SK-N-SH (cell line): ENCODE measurements around the gene ASCC3. TPM values are rescaled to one million over a fixed set of nuclear protein-coding genes. Genes with fewer than 3 reads are reported as not detected.

Experiments
- CTCF ChIA-PET: fragments of 300-600, 350-600 bp; formaldehyde crosslinking; extraction: SDS; loops from one replicate; lab custom pipeline; 2021; lab: Yijun Ruan, JAX
- POLR2A ChIA-PET: fragments of 350-600 bp; sonication (Branson Sonifier 250); formaldehyde crosslinking; extraction: SDS; loops from one replicate; lab custom pipeline; 2020; ENCODE audit warnings: antibody characterized with exemption, inconsistent platforms; lab: Yijun Ruan, JAX
- DNase-seq: peaks from one replicate; pipeline ENCODE4 v3.0.0; 2012
- H2AFZ ChIP-seq: fragments of 200-600 bp; sonication (generic); 2 replicates; pipeline ENCODE4 v1.8.1; 2016; ENCODE audit warnings: antibody characterized with exemption, mild to moderate bottlenecking, low read depth
- H3F3A ChIP-seq: fragments of 200-600 bp; sonication (generic); replicated peaks from 2 replicates; pipeline ENCODE3; 2016; ENCODE audit warnings: antibody characterized with exemption, mild to moderate bottlenecking; ENCODE audit not compliant: insufficient read depth
- H3K27ac ChIP-seq, 2 experiments: fragments of 200-500 bp in 1 of 2; fragments of 200-600 bp in 1 of 2; sonication (Bioruptor generic) in 1 of 2; sonication (generic), shearing (Covaris generic) in 1 of 2; 2 replicates each; pipeline versions ENCODE4 v1.5.1 to v1.6.1; 2014 to 2016; ENCODE audit warnings: low read depth in 2 of 2, inconsistent platforms in 1 of 2, low read length in 1 of 2, mild to moderate bottlenecking in 1 of 2, mixed read lengths in 1 of 2
- H3K27me3 ChIP-seq: fragments of 200-600 bp; sonication (generic), shearing (Covaris generic); 2 replicates; pipeline ENCODE4 v1.6.1; 2016; ENCODE audit warnings: mixed run types; ENCODE audit not compliant: insufficient read depth
- H3K36me3 ChIP-seq, 2 experiments: fragments of 200-500 bp in 1 of 2; fragments of 200-600 bp in 1 of 2; sonication (Bioruptor generic) in 1 of 2; sonication (generic) in 1 of 2; replicated peaks in 1 of 2; 2 replicates each; pipeline versions ENCODE3 to v1.5.1; 2014 to 2016; ENCODE audit warnings: low read length in 1 of 2, mild to moderate bottlenecking in 1 of 2; ENCODE audit not compliant: insufficient read depth in 2 of 2, control insufficient read depth in 1 of 2
- H3K4me1 ChIP-seq, 2 experiments: fragments of 200-500 bp in 1 of 2; fragments of 200-600 bp in 1 of 2; sonication (Bioruptor generic) in 1 of 2; sonication (generic), shearing (Covaris generic) in 1 of 2; 2 replicates each; pipeline versions ENCODE4 v1.5.1 to v1.6.1; 2014 to 2016; ENCODE audit warnings: low read depth in 1 of 2, low read length in 1 of 2, mixed run types in 1 of 2; ENCODE audit not compliant: insufficient read depth in 2 of 2, control insufficient read depth in 1 of 2
- H3K4me2 ChIP-seq: fragments of 200-600 bp; sonication (generic), shearing (Covaris generic); 2 replicates; pipeline ENCODE4 v1.6.1; 2017; ENCODE audit warnings: mixed run types
- H3K4me3 ChIP-seq, 2 experiments: fragments of 200-500 bp in 1 of 2; fragments of 200-600 bp in 1 of 2; sonication (Bioruptor generic) in 1 of 2; sonication (generic), shearing (Covaris generic) in 1 of 2; 2 replicates each; pipeline versions ENCODE4 v1.5.1 to v1.8.1; 2014 to 2016; ENCODE audit warnings: low read depth in 2 of 2, inconsistent platforms in 1 of 2, low read length in 1 of 2, mild to moderate bottlenecking in 1 of 2, mixed read lengths in 1 of 2, moderate library complexity in 1 of 2
- H3K79me2 ChIP-seq: fragments of 200-600 bp; sonication (generic); 2 replicates; pipeline ENCODE4 v1.8.1; 2017; ENCODE audit warnings: mild to moderate bottlenecking; ENCODE audit not compliant: insufficient read depth
- H3K9ac ChIP-seq: fragments of 200-600 bp; sonication (generic); 2 replicates; pipeline ENCODE4 v1.6.1; 2017; ENCODE audit warnings: mixed run types
- H3K9me2 ChIP-seq: fragments of 200-600 bp; sonication (generic); 2 replicates; pipeline ENCODE4 v1.6.1; 2017; ENCODE audit warnings: mixed run types
- H3K9me3 ChIP-seq: fragments of 200-600 bp; sonication (generic); 2 replicates; pipeline ENCODE4 v1.6.1; 2017; ENCODE audit warnings: mixed run types, mild to moderate bottlenecking, moderate library complexity
- H4K20me1 ChIP-seq: fragments of 200-600 bp; sonication (generic); 2 replicates; pipeline ENCODE4 v1.6.1; 2017; ENCODE audit warnings: mild to moderate bottlenecking, mixed run types; ENCODE audit not compliant: insufficient read depth
- CHD2 ChIP-seq: fragments of 150-350 bp; IDR thresholded peaks from 2 replicates; pipeline ENCODE4 v1.6.1; 2018; ENCODE audit warnings: low read length; ENCODE audit not compliant: partially characterized antibody
- CTCF ChIP-seq: fragments of 200-600 bp; sonication (generic); IDR thresholded peaks from 2 replicates; pipeline ENCODE4 v1.6.1; 2017; ENCODE audit warnings: antibody characterized with exemption, mild to moderate bottlenecking, moderate library complexity
- FOSL2 ChIP-seq: IDR thresholded peaks from 2 replicates; pipeline ENCODE4 v1.4.0; 2012; ENCODE audit warnings: low read depth, mild to moderate bottlenecking, moderate library complexity, borderline replicate concordance
- GATA2 ChIP-seq: sonication (generic); formaldehyde crosslinking; IDR thresholded peaks from 2 replicates; pipeline ENCODE4 v1.5.0; 2020; ENCODE audit warnings: mild to moderate bottlenecking, missing genetic modification reagents
- MAX ChIP-seq: IDR thresholded peaks from 2 replicates; pipeline ENCODE4 v1.4.0; 2012; ENCODE audit warnings: low read depth
- NFIC ChIP-seq: IDR thresholded peaks from 2 replicates; pipeline ENCODE4 v1.4.0; 2012; ENCODE audit warnings: borderline replicate concordance
- POLR2AphosphoS5 ChIP-seq: IDR thresholded peaks from 2 replicates; pipeline ENCODE4 v1.6.1; 2012; ENCODE audit warnings: low read depth, low read length
- RAD21 ChIP-seq: IDR thresholded peaks from 2 replicates; pipeline ENCODE4 v1.6.1; 2012; ENCODE audit warnings: mild to moderate bottlenecking, low read length
- RCOR1 ChIP-seq: fragments of 150-350 bp; IDR thresholded peaks from 2 replicates; pipeline ENCODE4 v1.6.1; 2017; ENCODE audit warnings: antibody characterized with exemption, low read length
- SMC3 ChIP-seq: IDR thresholded peaks from 2 replicates; pipeline ENCODE4 v1.6.1; 2012; ENCODE audit warnings: low read depth, low read length, improper control_type of control experiment
- USF1 ChIP-seq: IDR thresholded peaks from 2 replicates; pipeline ENCODE4 v1.4.0; 2012; ENCODE audit warnings: low read depth, borderline replicate concordance
- YY1 ChIP-seq: IDR thresholded peaks from 2 replicates; pipeline ENCODE4 v1.4.0; 2012; ENCODE audit warnings: low read depth, mild to moderate bottlenecking
- WGBS: methylation state at CpG from one replicate; pipeline ENCODE4 v1.1.6; 2017; ENCODE audit warnings: low lambda C conversion rate; 5-methylcytosine and 5-hydroxymethylcytosine counted together
- polyA plus RNA-seq, 3 experiments: library from polyadenylated mRNA; depleted of rRNA; stranded (reverse); fragments of >200 nt; gene quantifications; 2 replicates each; pipeline ENCODE4 v1.2.3, GENCODE V29; 2012
- TF ChIP-seq, protein P1 (sequence below): fragments of 150-350 bp; IDR thresholded peaks from 2 replicates; pipeline ENCODE4 v1.6.1; 2016; ENCODE audit warnings: mild to moderate bottlenecking, low read depth, low read length

ASCC3 gene
- polyA plus RNA-seq, 1 of the 3 experiments (the other 2 are of a cell fraction) = 17.9 TPM

DNA sequence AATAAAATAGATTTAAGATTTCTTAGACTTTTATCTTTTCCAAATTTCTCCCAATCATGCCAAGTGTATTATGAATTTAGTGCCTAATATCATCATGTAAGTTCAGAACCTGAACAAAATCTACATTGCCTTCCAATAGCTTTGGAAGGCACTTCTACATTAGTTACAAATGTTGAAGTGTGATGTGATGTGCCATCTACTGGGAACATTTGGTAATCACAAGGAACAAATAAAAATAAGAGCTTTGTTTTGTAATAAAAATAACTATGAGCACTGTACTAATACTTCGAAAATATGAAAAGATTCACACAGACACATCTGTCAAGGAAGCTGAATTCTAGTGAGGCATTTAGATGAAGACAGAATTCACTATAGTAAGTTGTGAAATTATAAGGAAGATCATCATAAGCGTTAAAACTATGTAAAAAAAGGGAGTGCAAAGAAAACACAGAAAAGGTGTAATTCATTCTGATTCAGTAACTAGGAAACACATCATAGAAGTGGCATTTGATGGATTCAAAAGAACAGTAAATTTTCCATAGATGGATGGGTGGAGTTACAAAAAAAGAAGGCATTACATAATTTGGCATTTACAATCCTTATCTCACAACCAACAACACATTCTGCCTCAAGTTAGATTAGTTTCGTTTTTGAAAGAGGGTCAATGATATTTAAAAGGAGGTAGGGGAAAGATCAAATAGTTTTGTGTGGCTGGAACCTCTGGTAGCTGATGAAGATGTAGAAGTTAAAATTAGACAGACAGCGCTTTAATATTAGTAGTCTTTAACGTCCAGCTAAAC, 161.0 kb downstream of the ASCC3 start:
- Histone ChIP-seq H3K27ac (no peak overlapping the region), H3K4me3 (0 out of 4 replicates have a peak overlapping the region, but pooled peaks of 1 of the 2 experiments have one; percentile 16), H3K9me2 (no peaks in the 10 kb centered on the region), H3K9ac (no peak overlapping the region), H3F3A (peaks cover 5% of the 10 kb centered on the region), H3K27me3 (no peaks in the 10 kb centered on the region), H3K4me2 (0 out of 2 replicates have a peak overlapping the region, but pooled peaks have one; percentile 22), H3K36me3 (peaks cover 13 to 35% of the 10 kb centered on the region in 2 experiments), H3K79me2 (no peaks in the 10 kb centered on the region; the same call in 1 of the 2 replicates), H3K9me3 (no peaks in the 10 kb centered on the region), H2AFZ (no peak overlapping the region), H4K20me1 (no peaks in the 10 kb centered on the region), H3K4me1 (no peaks in the 10 kb centered on the region)
- ChIA-PET CTCF (interaction anchor here (0.6 to 2.2 kb wide), 22 partner anchors 9 to 613 kb away, joined by 3 to 16 read pairs (median 6); no protein-coding TSS in a partner anchor), POLR2A (no interaction called here)
- 69% methylated on average over 5 of the region's 5 CpGs for WGBS
- DNase-seq = peak; percentile 2
- TF ChIP-seq CTCF (peak; percentile 62), FOSL2 (no peak), RCOR1 (no peak), GATA2 (CRISPR knock-in tag) (no peak), POLR2AphosphoS5 (no peak), USF1 (no peak), NFIC (no peak), MAX (no peak), YY1 (no peak), SMC3 (peak; percentile 25; the same call in 1 of the 2 replicates), CHD2 (no peak), RAD21 (peak; percentile 48; the same call in 1 of the 2 replicates)
- TF ChIP-seq, protein P1, sequence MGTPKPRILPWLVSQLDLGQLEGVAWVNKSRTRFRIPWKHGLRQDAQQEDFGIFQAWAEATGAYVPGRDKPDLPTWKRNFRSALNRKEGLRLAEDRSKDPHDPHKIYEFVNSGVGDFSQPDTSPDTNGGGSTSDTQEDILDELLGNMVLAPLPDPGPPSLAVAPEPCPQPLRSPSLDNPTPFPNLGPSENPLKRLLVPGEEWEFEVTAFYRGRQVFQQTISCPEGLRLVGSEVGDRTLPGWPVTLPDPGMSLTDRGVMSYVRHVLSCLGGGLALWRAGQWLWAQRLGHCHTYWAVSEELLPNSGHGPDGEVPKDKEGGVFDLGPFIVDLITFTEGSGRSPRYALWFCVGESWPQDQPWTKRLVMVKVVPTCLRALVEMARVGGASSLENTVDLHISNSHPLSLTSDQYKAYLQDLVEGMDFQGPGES = no peak
